DMS 273 (cell line): ENCODE results near the gene ABCG4.
A peak's percentile ranks its signal among the peaks of the same experiment; 100 is the strongest.
"Not testable (repeated sequence)": the region's sequence is repeated elsewhere in the genome, so short reads cannot be mapped to it uniquely, and the experiment has no call there.

Experiments used
- DNase-seq: peaks from one replicate; lab custom pipeline; 2025; ENCODE audit not compliant: unreplicated experiment; lab: John Stamatoyannopoulos, UW

Gene ABCG4

DNA sequence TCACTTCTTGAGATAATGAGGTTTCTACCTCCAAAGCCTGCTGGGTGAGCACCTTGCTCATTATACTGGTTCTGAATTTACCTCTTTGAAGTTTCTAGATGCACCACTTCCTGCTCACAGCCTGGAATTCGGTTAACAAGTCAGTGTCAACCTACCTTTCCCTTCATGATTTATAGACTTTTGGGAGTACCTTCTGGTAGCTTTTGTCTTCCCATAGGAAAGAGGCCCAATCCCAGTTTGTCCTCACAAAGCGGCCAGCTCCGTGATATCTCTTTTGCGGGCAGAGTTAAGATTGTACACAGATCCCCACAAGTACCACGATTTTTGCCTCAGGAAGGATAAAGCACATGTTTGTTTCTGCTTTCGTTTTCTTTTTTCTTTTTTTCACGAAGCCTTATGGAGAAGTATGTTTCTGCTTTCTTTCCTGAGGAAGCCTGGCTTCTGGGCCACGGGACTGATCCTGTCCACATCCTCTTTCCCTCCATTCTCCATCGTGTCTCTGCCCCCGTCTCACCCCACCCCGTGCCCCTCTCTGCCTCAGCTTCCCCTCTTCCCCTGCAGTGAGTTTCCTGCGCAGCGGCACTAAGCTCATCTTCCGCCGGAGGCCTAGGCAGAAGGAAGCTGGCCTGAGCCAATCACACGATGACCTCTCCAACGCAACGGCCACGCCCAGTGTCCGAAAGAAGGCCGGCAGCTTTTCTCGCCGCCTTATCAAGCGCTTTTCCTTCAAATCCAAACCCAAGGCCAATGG is 33.2 kb upstream of the ABCG4 start:
- DNase-seq = no peak

DNA sequence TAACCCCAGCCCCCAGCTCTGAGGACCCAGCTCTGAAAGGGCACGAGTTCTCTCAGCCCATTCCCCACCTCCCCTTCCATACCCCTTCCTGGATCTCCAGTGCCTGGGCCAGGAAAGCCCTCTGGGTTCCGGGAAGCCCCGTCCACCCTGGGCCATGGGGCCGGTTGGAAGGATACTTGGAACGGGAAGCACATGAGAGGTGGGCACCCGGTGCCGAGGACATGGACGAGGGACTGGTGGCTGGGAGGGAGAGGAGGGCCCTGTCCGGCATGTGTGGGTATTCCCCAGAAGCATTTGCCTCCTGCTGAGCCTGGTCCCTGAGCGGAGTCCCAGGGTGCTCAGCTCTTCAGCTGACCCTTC is 32.6 kb upstream of the ABCG4 start:
- no peak for DNase-seq

DNA sequence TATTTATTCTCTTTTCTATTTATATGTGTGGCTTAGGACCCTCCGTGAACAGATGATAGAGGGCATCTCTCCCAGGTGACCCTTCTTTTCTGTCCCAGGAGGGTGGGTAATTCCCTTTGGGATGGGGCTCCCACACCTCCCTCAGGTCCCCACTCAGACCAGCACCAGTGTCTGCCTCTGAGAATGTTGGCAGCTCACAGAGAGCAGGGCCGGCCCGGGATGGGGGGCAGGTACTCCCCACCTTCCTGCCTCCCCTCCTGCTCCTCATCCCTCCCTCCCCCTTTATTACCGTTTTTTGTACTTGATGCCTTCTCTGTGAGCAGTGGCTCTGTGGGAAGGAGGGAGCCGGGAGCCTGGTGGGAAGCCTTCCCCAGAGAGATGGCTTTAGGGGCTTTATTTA is 32.3 kb upstream of the ABCG4 start:
- DNase-seq = no peak

DNA sequence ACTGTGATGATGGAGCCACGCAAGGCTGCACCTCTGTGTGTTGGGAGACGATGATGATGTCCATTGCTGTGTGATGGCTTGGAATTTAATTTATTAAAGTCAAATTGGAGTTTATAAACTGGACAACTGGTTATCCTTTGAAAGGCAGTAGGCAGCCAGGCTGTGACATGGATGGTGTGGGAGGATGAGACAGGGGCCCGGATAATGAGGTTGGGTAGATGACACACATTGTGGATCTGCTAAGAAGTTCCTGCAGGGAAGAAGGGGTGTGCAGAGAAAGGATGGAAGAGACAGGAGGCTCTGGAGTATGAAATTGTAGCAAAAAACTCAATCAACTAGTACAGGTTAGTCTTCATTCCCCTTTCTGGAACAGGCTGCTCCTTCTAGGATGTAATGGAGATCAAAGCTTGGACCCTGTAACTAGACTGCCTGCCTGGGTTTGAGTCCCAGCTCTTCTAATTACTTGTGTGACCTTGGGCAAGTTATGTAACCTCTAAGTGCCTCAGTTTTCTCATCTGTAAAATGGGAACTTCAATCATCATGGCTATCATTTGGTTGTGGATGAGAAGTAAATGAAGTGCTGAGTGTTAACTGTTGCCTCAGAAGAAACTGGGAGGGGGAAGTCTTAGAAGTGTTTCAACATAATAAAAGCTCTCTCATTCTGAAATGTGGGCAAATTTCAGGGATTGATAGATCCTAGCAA is 31.7 kb upstream of the ABCG4 start:
- no peak for DNase-seq

DNA sequence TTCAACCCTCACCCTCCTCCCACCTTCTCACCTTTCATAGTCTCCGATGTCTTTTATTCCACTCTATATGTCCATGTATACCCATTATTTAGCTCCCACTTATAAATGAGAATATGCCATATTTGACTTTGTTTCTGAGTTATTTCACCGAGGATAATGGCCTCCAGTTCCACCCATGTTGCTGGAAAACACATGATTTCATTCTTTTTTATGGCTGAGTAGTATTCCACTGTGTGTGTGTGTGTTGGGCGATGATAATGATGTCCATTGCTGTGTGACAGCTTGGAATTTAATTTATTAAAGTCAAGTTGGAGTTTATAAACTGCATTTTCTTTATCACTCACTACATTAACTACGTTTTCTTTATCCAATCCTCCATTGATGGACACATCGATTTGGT is 30.6 kb upstream of the ABCG4 start:
- no peak for DNase-seq

DNA sequence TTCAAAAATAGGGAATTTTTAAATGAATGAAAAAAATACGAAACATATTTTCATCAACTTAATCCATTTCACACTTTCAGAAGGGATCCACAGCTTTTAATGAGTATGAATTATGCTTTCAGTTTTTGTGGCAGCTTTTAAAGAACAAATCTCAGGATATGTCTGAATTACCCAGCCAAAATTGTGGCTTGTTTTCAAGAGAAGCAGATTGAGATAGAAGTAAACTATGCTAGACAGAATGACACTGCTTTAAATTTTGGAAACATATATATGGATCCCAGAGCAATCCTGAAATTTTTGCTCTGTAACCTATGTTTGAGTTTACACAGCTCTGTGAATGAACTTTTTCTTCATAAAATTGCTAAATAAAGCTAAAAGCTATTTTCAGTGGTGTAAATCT is 29.9 kb upstream of the ABCG4 start:
- no peak for DNase-seq

DNA sequence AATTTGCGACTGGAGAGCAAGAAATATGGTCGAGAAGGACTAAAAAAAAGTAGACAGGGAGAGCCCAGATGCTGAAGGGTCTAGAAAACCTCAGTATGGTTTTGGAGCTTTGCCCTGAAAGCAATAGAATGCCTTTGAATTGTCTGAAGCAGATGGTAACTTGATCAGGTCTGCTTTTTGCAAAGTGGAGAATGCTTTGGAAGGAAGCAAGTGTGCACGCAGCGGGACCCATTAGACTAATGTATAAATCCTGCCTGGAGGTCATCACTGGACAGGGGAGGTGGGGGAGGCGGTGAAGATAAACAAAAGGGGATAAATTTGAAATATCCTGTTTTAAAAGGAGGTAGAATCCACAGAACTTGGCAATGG is 28.2 kb upstream of the ABCG4 start:
- DNase-seq = peak; percentile 78

DNA sequence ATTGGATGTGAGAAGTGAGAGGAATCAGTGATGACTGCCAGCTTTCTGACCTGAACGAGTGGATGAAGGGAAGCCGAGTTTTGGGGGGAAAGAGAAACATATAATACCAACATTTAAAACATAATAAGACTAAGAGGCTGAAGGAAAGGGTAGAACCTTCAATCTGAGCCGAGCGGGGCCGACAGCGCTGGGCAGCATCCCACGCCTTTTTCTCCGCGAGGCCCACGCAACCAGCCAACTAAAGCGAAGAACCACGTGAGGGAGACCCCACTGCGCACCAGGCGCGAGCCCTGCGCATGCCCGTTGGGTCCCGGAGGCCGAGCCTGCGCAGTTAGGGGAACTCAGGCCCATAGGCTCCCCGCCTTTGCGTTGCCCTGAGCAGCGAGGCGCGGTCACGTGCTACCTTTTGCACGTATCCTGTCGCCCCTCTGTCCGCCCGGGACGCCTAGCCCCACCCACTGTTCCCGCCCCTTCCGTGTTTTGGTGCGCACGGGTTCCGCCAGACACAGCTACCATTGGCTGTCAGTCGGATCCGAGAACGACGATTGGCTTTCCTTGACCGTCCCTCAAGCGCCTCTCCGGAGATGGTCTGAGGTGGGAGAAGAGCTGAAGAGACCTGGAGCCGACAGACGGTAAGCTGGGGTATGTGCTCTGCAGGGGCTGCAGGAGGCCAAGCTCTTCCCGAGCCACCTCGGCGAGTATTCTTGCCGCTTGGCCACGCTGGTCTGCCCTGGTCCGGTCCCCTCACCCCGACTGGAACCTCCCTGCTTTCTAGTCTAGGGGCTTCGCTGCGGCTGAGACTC is 27.6 kb upstream of the ABCG4 start, which contains the start of gene HINFP:
TSS of gene HINFP (plus strand) at position 573 of the 803 bp plus-strand sequence. CDS start 5,365 bp downstream, outside the sequence.
- peak; percentile 99 for DNase-seq

DNA sequence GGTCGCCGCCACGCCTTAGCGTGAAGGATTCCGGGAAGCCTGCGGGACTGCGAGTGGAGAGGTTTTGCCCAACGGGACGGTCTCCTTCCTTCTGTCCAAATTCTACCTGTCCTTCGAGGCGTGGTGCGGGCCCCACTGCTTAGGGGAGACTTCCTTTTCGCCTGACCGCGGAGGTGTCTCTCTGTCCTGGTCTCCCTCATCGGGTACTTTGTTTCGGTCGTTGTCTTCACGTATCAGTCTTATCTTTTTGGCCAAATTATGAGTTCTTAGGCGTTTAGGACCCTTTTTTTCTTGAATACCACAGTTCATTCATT is 27.1 kb upstream of the ABCG4 start:
- DNase-seq = no peak

DNA sequence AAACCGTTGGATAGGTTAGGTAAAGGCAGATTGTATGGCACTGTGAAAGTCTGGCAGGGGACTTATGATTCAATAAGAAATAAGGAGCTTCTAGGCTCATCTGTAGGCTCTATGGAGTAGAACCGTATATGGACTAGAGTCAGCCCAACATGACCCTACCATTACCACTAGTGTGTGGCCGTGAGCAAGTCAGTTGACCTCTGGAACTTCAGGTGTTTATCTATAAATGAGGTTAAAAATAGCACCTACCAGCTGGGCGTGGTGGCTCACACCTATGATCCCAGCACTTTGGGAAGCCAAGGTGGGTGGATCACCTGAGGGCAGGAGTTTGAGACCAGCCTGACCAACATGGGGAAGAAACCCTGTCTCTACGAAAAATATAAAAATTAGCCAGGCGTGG is 23.0 kb upstream of the ABCG4 start:
- no peak for DNase-seq

DNA sequence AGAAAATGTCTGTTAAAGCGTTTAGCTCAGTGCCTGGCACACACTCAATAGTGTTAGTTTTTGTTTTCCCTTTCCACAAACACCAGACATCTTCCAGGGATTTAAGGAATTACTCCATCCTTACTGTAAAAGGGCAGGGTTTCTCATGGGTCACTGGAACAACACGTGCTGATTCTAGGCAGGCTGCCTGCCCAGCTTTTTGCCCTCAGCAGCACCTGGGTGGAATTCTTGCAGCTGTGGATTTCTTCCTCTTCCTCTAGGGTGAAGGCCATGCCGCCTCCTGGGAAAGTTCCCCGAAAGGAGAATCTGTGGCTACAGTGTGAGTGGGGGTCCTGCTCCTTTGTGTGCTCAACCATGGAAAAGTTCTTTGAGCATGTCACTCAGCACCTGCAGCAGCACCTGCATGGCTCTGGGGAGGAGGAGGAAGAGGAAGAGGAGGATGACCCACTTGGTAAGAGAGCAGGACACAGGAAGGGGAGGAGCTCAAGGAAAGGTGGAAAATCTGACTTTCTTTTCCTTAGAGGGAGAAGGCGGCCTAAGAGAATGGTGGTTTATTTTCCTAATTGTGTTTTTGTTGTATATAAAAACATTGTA is 22.1 kb upstream of the ABCG4 start:
- DNase-seq = no peak

DNA sequence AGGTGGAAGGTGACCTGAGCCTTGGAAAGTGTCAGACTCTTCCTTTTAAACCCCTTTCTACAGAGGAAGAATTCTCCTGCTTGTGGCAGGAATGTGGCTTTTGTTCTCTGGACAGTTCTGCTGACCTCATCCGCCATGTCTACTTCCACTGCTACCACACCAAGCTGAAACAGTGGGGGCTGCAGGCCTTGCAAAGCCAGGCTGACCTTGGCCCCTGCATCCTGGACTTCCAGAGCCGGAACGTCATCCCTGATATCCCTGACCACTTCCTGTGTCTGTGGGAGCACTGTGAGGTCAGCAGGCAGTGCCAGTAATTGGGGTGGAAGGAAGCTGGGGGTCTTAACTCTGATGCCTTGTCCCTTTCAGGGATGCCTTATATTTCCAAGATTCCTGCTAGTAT is 18.2 kb upstream of the ABCG4 start:
- DNase-seq = no peak

DNA sequence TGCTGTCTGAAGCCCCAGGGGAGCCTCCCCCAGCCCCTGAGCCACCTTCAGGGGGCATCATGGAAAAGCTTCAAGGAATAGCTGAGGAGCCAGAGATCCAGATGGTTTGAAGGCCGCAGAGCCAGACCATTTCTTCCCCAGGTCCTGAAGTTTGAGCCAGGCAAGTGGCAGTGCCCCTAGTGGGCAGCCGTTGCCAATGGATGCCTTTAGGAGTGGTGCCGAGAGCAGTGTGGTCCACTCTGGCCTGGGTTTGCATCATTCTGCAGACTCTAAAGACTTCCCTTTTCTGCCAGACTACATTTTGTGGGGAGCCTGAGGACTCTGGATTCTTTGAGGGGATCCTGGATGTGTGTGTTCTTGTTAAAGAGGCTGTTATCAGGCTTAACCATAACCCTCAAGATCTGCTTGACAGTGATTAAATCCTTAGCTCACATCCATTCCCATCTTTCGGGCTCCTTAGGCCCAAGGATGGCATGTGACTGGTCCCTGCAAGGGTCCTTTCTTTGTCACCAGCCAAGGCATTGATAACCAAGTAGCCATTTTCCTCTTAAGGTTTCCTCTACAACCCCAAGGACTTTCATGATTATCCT is 14.4 kb upstream of the ABCG4 start:
- DNase-seq = peak; percentile 52

DNA sequence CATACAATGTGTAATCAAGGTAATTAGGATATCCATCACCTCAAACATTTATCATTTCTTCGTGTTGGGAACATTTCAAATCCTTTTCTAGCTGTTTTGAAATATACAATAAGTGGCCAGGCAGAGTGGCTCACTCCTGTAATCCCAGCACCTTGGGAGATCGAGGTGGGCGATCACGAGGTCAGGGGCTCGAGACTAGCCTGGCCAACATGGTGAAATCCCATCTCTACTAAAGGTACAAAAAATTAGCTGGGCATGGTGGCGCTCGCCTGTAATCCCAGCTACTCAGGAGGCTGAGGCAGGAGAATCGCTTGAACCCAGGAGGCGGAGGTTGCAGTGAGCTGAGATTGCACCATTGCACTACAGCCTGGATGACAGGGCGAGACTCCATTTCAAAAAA is 9.6 kb upstream of the ABCG4 start:
- DNase-seq = not testable (repeated sequence)

DNA sequence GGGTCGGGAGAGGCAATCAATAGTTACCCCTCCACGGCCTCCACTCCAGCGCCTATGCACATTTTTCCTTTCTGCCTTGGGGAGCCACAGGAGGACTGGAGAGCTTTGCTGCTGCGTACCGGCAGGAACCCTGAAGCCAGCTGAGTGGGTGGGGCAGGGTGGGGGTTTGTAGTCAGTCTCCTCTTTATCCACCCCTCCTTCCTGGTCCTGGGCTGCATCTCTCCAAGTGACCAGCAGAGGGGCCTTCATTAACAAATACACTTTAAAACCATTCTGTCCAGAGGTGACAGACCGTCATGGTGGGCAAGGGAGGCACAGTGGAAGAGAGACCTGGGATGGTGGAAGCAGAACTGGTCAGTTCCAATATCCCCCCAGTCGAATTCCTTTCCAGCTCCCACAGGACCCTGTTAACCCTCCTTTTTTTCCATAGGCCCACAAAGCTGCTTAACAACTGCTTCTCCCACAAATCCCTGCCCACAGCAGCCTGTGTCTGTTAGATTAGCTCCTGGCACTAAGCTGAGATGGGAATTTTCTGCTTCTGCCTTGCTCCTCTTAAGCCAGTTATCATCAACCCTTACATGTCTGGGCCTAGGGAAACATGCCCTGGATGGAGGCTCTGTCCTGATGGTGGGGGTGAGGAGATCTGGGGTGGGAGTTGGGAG is 3.9 kb upstream of the ABCG4 start:
- peak; percentile 80 for DNase-seq

DNA sequence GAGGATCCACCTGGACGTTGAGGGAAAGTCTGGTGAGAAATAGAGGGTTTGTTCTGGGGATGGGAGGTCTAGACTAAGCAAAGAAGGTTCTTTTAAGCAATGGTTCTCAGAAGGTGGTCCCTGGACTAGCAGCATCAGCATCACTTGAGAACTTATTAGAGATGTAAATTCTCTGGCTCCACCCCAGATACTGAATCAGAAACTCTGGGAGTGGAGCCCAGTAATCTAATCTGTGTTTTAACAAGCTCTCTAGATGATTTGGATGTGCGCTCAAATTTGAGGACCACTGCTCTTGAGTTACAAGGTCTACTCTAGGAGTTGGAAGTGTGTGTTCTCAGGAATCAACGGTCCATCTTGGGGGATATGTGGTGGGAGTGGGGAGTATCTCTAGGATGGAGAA is 3.3 kb upstream of the ABCG4 start:
- no peak for DNase-seq

DNA sequence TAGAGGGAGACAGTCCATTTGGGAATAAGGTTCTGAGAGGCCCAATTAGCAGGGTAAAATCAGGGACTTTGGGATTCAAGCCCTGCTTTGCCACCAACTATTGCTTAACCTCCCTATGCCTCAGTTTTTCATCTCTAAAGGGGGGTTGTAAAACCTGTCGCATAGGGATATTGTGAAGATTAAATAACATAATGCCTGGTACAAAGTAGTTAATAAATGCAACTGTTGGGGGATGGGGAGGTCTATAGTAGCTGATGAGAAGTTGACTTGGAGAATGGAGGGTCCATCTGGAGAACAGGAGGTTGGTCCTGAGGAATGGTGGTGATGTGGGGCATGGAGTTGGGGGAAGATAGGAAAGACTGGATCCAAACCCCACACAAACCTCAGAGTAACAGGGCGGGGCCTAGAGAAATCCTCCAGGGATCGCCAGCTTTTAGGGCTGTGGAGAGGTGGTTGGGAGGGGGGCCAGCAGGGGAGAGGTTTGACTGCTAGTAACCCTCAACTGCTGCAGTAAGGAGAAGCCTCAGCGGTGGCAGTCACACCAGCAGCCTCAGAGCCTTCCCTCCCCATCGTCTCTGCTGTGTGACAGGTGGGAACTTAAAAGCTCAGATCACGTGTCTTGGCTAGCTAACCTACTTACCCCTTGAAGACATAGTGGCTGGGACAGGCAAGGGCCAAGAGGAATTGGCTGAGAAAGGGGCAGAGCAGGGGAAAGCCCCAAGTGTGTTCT is 1.1 kb upstream of the ABCG4 start:
- DNase-seq = peak; percentile 57

DNA sequence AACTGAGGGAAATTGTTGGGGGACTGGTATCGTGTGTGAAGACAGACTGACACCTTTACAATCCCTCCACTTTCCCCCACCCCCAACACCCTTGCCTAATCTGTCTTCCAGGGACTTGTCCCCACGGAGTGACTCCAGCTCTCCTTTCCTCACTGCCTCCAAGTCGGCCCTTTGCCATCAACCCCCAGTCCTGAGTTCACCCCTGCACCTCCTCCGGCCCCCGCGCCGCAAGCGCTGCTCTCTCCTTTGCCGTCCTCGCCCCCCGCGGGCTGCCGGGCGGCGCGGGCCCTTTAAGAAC is 183 bp upstream of the ABCG4 start:
- DNase-seq = no peak

DNA sequence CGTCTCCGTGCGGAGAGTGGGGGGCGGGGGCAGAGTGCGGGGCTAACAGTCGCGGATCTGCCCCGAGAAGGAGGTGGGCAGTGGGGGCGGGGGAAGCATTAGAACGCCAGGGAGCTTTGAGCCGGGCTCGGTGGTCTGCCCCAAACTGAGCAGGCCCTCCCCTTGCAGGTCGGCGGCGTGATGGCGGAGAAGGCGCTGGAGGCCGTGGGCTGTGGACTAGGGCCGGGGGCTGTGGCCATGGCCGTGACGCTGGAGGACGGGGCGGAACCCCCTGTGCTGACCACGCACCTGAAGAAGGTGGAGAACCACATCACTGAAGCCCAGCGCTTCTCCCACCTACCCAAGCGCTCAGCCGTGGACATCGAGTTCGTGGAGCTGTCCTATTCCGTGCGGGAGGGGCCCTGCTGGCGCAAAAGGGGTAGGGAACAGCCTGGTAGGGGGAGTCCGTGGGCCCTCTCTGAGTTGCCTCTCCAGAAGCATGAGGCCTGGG is 979 bp downstream of the ABCG4 start:
- no peak for DNase-seq

DNA sequence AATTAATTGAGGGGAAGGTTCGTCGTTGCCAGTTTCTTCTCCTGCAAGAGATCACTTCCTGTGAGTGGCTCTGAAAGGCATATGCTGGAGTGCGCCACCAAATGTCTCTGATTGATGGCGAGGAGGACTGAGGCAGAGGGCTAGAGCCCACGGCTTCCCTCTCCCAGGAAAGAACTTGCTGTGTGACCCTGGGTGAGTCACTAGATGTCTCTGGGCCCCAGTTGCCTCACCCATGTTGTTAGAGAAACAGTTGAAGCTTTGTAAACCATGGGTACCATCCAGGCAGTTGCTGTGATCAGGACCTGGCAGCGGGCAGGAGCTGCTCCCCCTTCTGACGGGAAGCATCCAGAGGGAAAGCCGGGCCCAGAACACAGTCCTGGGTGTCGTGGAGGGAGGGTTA is 3.2 kb downstream of the ABCG4 start:
- no peak for DNase-seq
